Ishikawa (cell line): ENCODE measurements around the gene TRAPPC2.

ENCODE experiments used
- CEBPB ChIP-seq: IDR thresholded peaks from 2 replicates; pipeline ENCODE4 v1.6.1; 2012
- CREB1 ChIP-seq: IDR thresholded peaks from 2 replicates; pipeline ENCODE4 v1.6.1; 2012; ENCODE audit warnings: low read depth
- EGR1 ChIP-seq: IDR thresholded peaks from 2 replicates; pipeline ENCODE4 v1.6.1; 2012
- EP300 ChIP-seq: IDR thresholded peaks from 2 replicates; pipeline ENCODE4 v1.6.1; 2012; ENCODE audit warnings: borderline replicate concordance
- FOXM1 ChIP-seq: IDR thresholded peaks from 2 replicates; pipeline ENCODE4 v1.6.1; 2012; ENCODE audit warnings: low read depth, borderline replicate concordance
- NFIC ChIP-seq: IDR thresholded peaks from 2 replicates; pipeline ENCODE4 v1.6.1; 2012
- RAD21 ChIP-seq: IDR thresholded peaks from 2 replicates; pipeline ENCODE4 v1.6.1; 2012; ENCODE audit warnings: low read depth
- TAF1 ChIP-seq: IDR thresholded peaks from 2 replicates; pipeline ENCODE4 v1.6.1; 2012; ENCODE audit warnings: low read depth, mild to moderate bottlenecking
- TEAD4 ChIP-seq: IDR thresholded peaks from 2 replicates; pipeline ENCODE4 v1.6.1; 2012
- YY1 ChIP-seq: IDR thresholded peaks from 2 replicates; pipeline ENCODE4 v1.6.1; 2012; ENCODE audit warnings: low read depth
- TF ChIP-seq, protein P1 (sequence below): IDR thresholded peaks from 2 replicates; pipeline ENCODE4 v1.6.1; 2012; ENCODE audit warnings: low read depth, mild to moderate bottlenecking
- TF ChIP-seq, protein P2 (sequence below): IDR thresholded peaks from 2 replicates; pipeline ENCODE4 v1.6.1; 2012

- TF ChIP-seq CREB1 (no peak), RAD21 (no peak), CEBPB (no peak), EP300 (no peak), TAF1 (no peak), NFIC (no peak), EGR1 (no peak), FOXM1 (no peak), TEAD4 (no peak), YY1 (no peak)
- TF ChIP-seq, protein P1, sequence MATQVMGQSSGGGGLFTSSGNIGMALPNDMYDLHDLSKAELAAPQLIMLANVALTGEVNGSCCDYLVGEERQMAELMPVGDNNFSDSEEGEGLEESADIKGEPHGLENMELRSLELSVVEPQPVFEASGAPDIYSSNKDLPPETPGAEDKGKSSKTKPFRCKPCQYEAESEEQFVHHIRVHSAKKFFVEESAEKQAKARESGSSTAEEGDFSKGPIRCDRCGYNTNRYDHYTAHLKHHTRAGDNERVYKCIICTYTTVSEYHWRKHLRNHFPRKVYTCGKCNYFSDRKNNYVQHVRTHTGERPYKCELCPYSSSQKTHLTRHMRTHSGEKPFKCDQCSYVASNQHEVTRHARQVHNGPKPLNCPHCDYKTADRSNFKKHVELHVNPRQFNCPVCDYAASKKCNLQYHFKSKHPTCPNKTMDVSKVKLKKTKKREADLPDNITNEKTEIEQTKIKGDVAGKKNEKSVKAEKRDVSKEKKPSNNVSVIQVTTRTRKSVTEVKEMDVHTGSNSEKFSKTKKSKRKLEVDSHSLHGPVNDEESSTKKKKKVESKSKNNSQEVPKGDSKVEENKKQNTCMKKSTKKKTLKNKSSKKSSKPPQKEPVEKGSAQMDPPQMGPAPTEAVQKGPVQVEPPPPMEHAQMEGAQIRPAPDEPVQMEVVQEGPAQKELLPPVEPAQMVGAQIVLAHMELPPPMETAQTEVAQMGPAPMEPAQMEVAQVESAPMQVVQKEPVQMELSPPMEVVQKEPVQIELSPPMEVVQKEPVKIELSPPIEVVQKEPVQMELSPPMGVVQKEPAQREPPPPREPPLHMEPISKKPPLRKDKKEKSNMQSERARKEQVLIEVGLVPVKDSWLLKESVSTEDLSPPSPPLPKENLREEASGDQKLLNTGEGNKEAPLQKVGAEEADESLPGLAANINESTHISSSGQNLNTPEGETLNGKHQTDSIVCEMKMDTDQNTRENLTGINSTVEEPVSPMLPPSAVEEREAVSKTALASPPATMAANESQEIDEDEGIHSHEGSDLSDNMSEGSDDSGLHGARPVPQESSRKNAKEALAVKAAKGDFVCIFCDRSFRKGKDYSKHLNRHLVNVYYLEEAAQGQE: no peak
- TF ChIP-seq, protein P2, sequence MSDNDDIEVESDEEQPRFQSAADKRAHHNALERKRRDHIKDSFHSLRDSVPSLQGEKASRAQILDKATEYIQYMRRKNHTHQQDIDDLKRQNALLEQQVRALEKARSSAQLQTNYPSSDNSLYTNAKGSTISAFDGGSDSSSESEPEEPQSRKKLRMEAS: no peak
Measured at GRCh38 chrX:13733506-13733905, 914 bp downstream of the TRAPPC2 start.
